SK-N-SH treated with all-trans-retinoic acid at 6 μM for 48 hours (cell line): ENCODE results near the gene CHAF1B.

ENCODE experiments used
- ISL1 ChIP-seq: fragments of 250-450 bp; sonication (Bioruptor Pico); IDR thresholded peaks from 2 replicates; pipeline ENCODE4 v2.1.2; 2022; ENCODE audit warnings: mild to moderate bottlenecking, moderate library complexity
- RARB ChIP-seq: fragments of 250-450 bp; sonication (Bioruptor Pico); IDR thresholded peaks from 2 replicates; pipeline ENCODE4 v1.8.0; 2021; ENCODE audit warnings: mild to moderate bottlenecking, moderate library complexity
- ZFP3 ChIP-seq: fragments of 250-450 bp; sonication (Bioruptor Pico); IDR thresholded peaks from 2 replicates; pipeline ENCODE4 v1.5.0; 2020; ENCODE audit warnings: mild to moderate bottlenecking, moderate library complexity
- ZNF70 ChIP-seq: fragments of 450-650 bp; formaldehyde crosslinking; IDR thresholded peaks from 2 replicates; pipeline ENCODE4 v1.5.0; 2020; ENCODE audit warnings: mild to moderate bottlenecking, moderate library complexity
- TF ChIP-seq, protein P1 (sequence below): fragments of 250-450 bp; sonication (Bioruptor Pico); IDR thresholded peaks from 2 replicates; pipeline ENCODE4 v1.8.0; 2020; ENCODE audit warnings: mild to moderate bottlenecking, moderate library complexity, borderline replicate concordance

DNA sequence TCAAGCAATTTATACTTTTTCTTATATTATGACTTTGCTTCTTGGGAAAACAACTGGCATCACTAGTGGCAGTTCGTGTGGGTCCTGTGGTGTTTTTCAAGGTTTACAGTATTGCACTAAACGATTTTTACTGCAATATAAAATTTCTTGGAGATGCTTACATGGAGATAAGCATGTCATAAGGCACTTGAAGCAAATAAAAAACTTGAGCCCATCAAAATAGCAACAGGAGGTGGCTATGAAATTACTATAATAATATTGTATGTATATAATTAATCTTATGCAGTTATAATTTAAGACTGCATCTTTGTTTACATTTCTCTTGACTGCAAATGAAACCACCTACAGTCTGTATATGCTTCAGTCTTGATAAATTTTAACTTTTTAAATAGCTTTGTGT lies 29.3 kb upstream of the CHAF1B start:
- TF ChIP-seq ISL1 (CRISPR knock-in tag): no peak
- no peak for TF ChIP-seq ZFP3 (CRISPR knock-in tag)
- TF ChIP-seq RARB: no peak
- TF ChIP-seq, protein P1, sequence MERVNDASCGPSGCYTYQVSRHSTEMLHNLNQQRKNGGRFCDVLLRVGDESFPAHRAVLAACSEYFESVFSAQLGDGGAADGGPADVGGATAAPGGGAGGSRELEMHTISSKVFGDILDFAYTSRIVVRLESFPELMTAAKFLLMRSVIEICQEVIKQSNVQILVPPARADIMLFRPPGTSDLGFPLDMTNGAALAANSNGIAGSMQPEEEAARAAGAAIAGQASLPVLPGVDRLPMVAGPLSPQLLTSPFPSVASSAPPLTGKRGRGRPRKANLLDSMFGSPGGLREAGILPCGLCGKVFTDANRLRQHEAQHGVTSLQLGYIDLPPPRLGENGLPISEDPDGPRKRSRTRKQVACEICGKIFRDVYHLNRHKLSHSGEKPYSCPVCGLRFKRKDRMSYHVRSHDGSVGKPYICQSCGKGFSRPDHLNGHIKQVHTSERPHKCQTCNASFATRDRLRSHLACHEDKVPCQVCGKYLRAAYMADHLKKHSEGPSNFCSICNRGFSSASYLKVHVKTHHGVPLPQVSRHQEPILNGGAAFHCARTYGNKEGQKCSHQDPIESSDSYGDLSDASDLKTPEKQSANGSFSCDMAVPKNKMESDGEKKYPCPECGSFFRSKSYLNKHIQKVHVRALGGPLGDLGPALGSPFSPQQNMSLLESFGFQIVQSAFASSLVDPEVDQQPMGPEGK (CRISPR knock-in tag): no peak
- no peak for TF ChIP-seq ZNF70 (CRISPR knock-in tag)
